H9 (cell line): ENCODE data around the gene SPESP1. TPM values are rescaled to one million over a fixed set of nuclear protein-coding genes. Genes with fewer than 3 reads are reported as not detected.

Source experiments
- DNase-seq: peaks from one replicate; pipeline ENCODE4 v3.0.0-alpha.2; 2017
- H2AFZ ChIP-seq: one replicate; pipeline ENCODE4 v1.6.1; 2013; ENCODE audit warnings: mild to moderate bottlenecking, low read length, control low read depth, moderate library complexity
- H2AK5ac ChIP-seq: 2 replicates; pipeline ENCODE4 v1.6.1; 2013; ENCODE audit warnings: low read length, control low read depth, mixed read lengths; ENCODE audit not compliant: insufficient read length
- H2BK120ac ChIP-seq: one replicate; pipeline ENCODE4 v1.6.1; 2013; ENCODE audit warnings: low read depth, mild to moderate bottlenecking, low read length, control low read depth, inconsistent platforms; ENCODE audit not compliant: poor library complexity, severe bottlenecking
- H2BK12ac ChIP-seq: 2 replicates; pipeline ENCODE4 v1.6.1; 2013; ENCODE audit warnings: low read length, control low read depth, mixed read lengths, low read depth; ENCODE audit not compliant: insufficient read length
- H2BK15ac ChIP-seq: 2 replicates; pipeline ENCODE4 v1.6.1; 2013; ENCODE audit warnings: low read depth, low read length, control low read depth
- H2BK20ac ChIP-seq: one replicate; pipeline ENCODE4 v1.6.1; 2013; ENCODE audit warnings: low read depth, mild to moderate bottlenecking, low read length, control low read depth, inconsistent platforms; ENCODE audit not compliant: poor library complexity, severe bottlenecking
- H2BK5ac ChIP-seq: 2 replicates; pipeline ENCODE4 v1.6.1; 2013; ENCODE audit warnings: low read length, control low read depth, mixed read lengths; ENCODE audit not compliant: insufficient read length
- H3K14ac ChIP-seq: 2 replicates; pipeline ENCODE4 v1.6.1; 2013; ENCODE audit warnings: low read length, control low read depth; ENCODE audit not compliant: insufficient read depth
- H3K18ac ChIP-seq: 2 replicates; pipeline ENCODE4 v1.6.1; 2013; ENCODE audit warnings: low read depth, mild to moderate bottlenecking, mixed read lengths, low read length, control low read depth; ENCODE audit not compliant: insufficient read length
- H3K23ac ChIP-seq: 2 replicates; pipeline ENCODE4 v1.6.1; 2013; ENCODE audit warnings: low read length, control low read depth, mixed read lengths, low read depth; ENCODE audit not compliant: insufficient read length
- H3K23me2 ChIP-seq: 2 replicates; pipeline ENCODE4 v1.6.1; 2013; ENCODE audit warnings: low read depth, mild to moderate bottlenecking, mixed read lengths, low read length, control low read depth; ENCODE audit not compliant: insufficient read length, poor library complexity, severe bottlenecking
- H3K27ac ChIP-seq: 2 replicates; pipeline ENCODE4 v1.5.1; 2013; ENCODE audit warnings: low read length, control low read depth, mixed read lengths, low read depth; ENCODE audit not compliant: insufficient read length
- H3K27me3 ChIP-seq: 2 replicates; pipeline ENCODE4 v1.6.1; 2013; ENCODE audit warnings: low read length, control low read depth, inconsistent platforms; ENCODE audit not compliant: insufficient read depth
- H3K4ac ChIP-seq: 2 replicates; pipeline ENCODE4 v1.6.1; 2013; ENCODE audit warnings: low read depth, mild to moderate bottlenecking, control low read depth, inconsistent platforms, low read length, moderate library complexity
- H3K4me1 ChIP-seq: 2 replicates; pipeline ENCODE4 v1.6.1; 2013; ENCODE audit warnings: low read length, control low read depth, inconsistent platforms; ENCODE audit not compliant: insufficient read depth
- H3K4me2 ChIP-seq: 2 replicates; pipeline ENCODE4 v1.6.1; 2013; ENCODE audit warnings: low read length, control low read depth, mixed read lengths; ENCODE audit not compliant: insufficient read length, insufficient read depth
- H3K56ac ChIP-seq: 2 replicates; pipeline ENCODE4 v1.6.1; 2013; ENCODE audit warnings: low read depth, mild to moderate bottlenecking, mixed read lengths, low read length, control low read depth; ENCODE audit not compliant: insufficient read length
- H3K79me1 ChIP-seq: 2 replicates; pipeline ENCODE4 v1.6.1; 2013; ENCODE audit warnings: low read depth, mild to moderate bottlenecking, moderate library complexity, low read length, control low read depth, inconsistent platforms; ENCODE audit not compliant: insufficient read depth, poor library complexity, severe bottlenecking
- H3K79me2 ChIP-seq: 2 replicates; pipeline ENCODE4 v1.6.1; 2013; ENCODE audit warnings: low read length, control low read depth, inconsistent platforms; ENCODE audit not compliant: insufficient read depth
- H3K9ac ChIP-seq: 2 replicates; pipeline ENCODE4 v1.6.1; 2013; ENCODE audit warnings: low read length, control low read depth, mixed read lengths; ENCODE audit not compliant: insufficient read length; ENCODE audit errors: extremely low read depth
- H3K9me3 ChIP-seq: one replicate; pipeline ENCODE4 v1.6.1; 2013; ENCODE audit warnings: low read depth, low read length, inconsistent platforms; ENCODE audit not compliant: control insufficient read depth
- H3T11ph ChIP-seq: one replicate; pipeline ENCODE4 v1.6.1; 2013; ENCODE audit warnings: mild to moderate bottlenecking, low read length, control low read depth, inconsistent platforms
- H4K20me1 ChIP-seq: one replicate; pipeline ENCODE4 v1.6.1; 2013; ENCODE audit not compliant: control insufficient read depth, insufficient read length, insufficient read depth
- H4K5ac ChIP-seq: 2 replicates; pipeline ENCODE4 v1.6.1; 2013; ENCODE audit warnings: low read depth, mild to moderate bottlenecking, mixed read lengths, low read length, control low read depth; ENCODE audit not compliant: insufficient read length
- H4K8ac ChIP-seq: replicated peaks from 2 replicates; pipeline ENCODE4 v1.6.1; 2013; ENCODE audit warnings: low read length, control low read depth, mixed read lengths, low read depth; ENCODE audit not compliant: insufficient read length
- H4K91ac ChIP-seq: 2 replicates; pipeline ENCODE4 v1.6.1; 2013; ENCODE audit warnings: low read depth, mild to moderate bottlenecking, moderate library complexity, mixed read lengths, low read length, control low read depth; ENCODE audit not compliant: insufficient read length
- H3K27ac Mint-ChIP-seq, 3 experiments: 2 replicates in 2 of 3; 3 replicates in 1 of 3; pipeline ENCODE4 v1.8.0; 2020 to 2021; ENCODE audit warnings: mixed read lengths in 3 of 3, mild to moderate bottlenecking in 1 of 3, moderate library complexity in 1 of 3
- H3K27me3 Mint-ChIP-seq: 2 replicates; pipeline ENCODE4 v1.8.0; 2021; ENCODE audit warnings: low read depth, mild to moderate bottlenecking, moderate library complexity, mixed read lengths
- H3K36me3 Mint-ChIP-seq, 3 experiments: 2 replicates in 2 of 3; 3 replicates in 1 of 3; pipeline ENCODE4 v1.8.0; 2020 to 2021; ENCODE audit warnings: low read depth in 3 of 3, mixed read lengths in 3 of 3; ENCODE audit not compliant: insufficient read depth in 1 of 3
- H3K4me1 Mint-ChIP-seq, 2 experiments: 2 replicates each; pipeline ENCODE4 v1.8.0; 2020; ENCODE audit warnings: mixed read lengths in 2 of 2
- H3K4me3 Mint-ChIP-seq, 2 experiments: 2 replicates in 1 of 2; 3 replicates in 1 of 2; pipeline ENCODE4 v1.8.0; 2020 to 2021; ENCODE audit warnings: mild to moderate bottlenecking in 2 of 2, mixed read lengths in 2 of 2, moderate library complexity in 1 of 2
- H3K9me3 Mint-ChIP-seq, 2 experiments: 2 replicates in 1 of 2; 3 replicates in 1 of 2; pipeline ENCODE4 v1.8.0; 2020; ENCODE audit warnings: mild to moderate bottlenecking in 2 of 2, mixed read lengths in 2 of 2, moderate library complexity in 1 of 2
- WGBS: extraction: QIAGEN DNeasy Blood & Tissue Kit; methylation state at CpG from one replicate; pipeline ENCODE4 v1.1.7; 2013; ENCODE audit warnings: missing lambda C conversion rate, low lambda C conversion rate, mixed read lengths; ENCODE audit not compliant: insufficient read length; ENCODE audit errors: extremely low coverage; 5-methylcytosine and 5-hydroxymethylcytosine counted together
- total RNA-seq: library from RNA; stranded (reverse); gene quantifications from 2 replicates; pipeline ENCODE4 v1.2.1, GENCODE V29; 2021
- TF ChIP-seq, protein P1 (sequence below): fragments of 200-600 bp; sonication (generic); conservative IDR thresholded peaks from 3 replicates; pipeline ENCODE4 v1.8.0; 2021; ENCODE audit warnings: antibody characterized with exemption, mild to moderate bottlenecking

The SPESP1 gene
- total RNA-seq, 1 experiment from 2014 or later: not detected

DNA sequence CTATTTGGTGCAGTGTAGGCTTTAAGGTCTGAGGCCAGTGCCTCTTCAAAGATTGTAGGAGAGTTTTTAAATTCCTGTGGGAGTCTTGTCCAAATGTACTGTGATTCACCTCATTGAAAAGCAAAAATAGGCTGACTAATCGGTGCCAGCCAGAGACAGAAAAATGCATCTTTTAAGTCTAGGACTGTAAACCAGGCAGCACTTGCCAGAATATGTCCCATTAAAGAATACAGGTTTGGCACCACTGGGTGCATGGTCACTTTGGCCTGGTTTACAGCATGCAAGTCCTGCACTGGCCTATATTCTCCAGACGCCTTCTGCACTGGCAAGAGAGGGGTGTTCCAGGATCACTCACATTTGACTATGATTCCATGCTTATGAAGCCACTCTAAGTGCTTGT is 63.8 kb downstream of the SPESP1 start:
- H3K36me3 Mint-ChIP-seq: peaks cover 1 to 4% (median 2%) of the 10 kb centered on the region in 3 experiments; a peak in 4 of 7 replicates
- no peak overlapping the region for H3K4me3 Mint-ChIP-seq
- no peaks in the 10 kb centered on the region for H4K20me1 ChIP-seq
- no peak overlapping the region for H3K27ac ChIP-seq
- H3K9me3 ChIP-seq: no peaks in the 10 kb centered on the region
- no peaks in the 10 kb centered on the region for H3K79me2 ChIP-seq
- no peak overlapping the region for H2AK5ac ChIP-seq
- no peak overlapping the region for H4K5ac ChIP-seq
- no peak overlapping the region for H3K9ac ChIP-seq
- no peaks in the 10 kb centered on the region for H3K23me2 ChIP-seq
- H3K4me2 ChIP-seq: no peak overlapping the region
- H3K27me3 Mint-ChIP-seq: peaks cover 16% of the 10 kb centered on the region
- H3K27ac Mint-ChIP-seq: no peak overlapping the region
- H3K56ac ChIP-seq: no peak overlapping the region
- no peak overlapping the region for H3T11ph ChIP-seq
- H2BK120ac ChIP-seq: no peak overlapping the region
- no CpG with 5 or more reads among the region's 2 CpGs for WGBS
- no peak overlapping the region for H2BK20ac ChIP-seq
- H3K79me1 ChIP-seq: no peaks in the 10 kb centered on the region
- H2AFZ ChIP-seq: no peak overlapping the region
- H2BK12ac ChIP-seq: no peak overlapping the region
- H3K18ac ChIP-seq: no peak overlapping the region
- no peaks in the 10 kb centered on the region for H3K27me3 ChIP-seq
- no peak overlapping the region for H3K23ac ChIP-seq
- peaks cover 5% of the 10 kb centered on the region; the same call in 1 of the 2 replicates for H3K4me1 ChIP-seq
- H3K9me3 Mint-ChIP-seq: peaks cover 1 to 7% of the 10 kb centered on the region in 2 experiments
- H2BK5ac ChIP-seq: no peak overlapping the region
- H3K4ac ChIP-seq: no peak overlapping the region
- H3K4me1 Mint-ChIP-seq: peaks cover 47% of the 10 kb centered on the region in 2 experiments
- H4K91ac ChIP-seq: no peak overlapping the region
- TF ChIP-seq, protein P1, sequence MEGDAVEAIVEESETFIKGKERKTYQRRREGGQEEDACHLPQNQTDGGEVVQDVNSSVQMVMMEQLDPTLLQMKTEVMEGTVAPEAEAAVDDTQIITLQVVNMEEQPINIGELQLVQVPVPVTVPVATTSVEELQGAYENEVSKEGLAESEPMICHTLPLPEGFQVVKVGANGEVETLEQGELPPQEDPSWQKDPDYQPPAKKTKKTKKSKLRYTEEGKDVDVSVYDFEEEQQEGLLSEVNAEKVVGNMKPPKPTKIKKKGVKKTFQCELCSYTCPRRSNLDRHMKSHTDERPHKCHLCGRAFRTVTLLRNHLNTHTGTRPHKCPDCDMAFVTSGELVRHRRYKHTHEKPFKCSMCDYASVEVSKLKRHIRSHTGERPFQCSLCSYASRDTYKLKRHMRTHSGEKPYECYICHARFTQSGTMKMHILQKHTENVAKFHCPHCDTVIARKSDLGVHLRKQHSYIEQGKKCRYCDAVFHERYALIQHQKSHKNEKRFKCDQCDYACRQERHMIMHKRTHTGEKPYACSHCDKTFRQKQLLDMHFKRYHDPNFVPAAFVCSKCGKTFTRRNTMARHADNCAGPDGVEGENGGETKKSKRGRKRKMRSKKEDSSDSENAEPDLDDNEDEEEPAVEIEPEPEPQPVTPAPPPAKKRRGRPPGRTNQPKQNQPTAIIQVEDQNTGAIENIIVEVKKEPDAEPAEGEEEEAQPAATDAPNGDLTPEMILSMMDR: no peak
- DNase-seq: no peak
- H2BK15ac ChIP-seq: no peak overlapping the region
- H4K8ac ChIP-seq: no peak overlapping the region
- H3K14ac ChIP-seq: no peak overlapping the region
